ENCODE measurements around the gene EIF5B.

DNA sequence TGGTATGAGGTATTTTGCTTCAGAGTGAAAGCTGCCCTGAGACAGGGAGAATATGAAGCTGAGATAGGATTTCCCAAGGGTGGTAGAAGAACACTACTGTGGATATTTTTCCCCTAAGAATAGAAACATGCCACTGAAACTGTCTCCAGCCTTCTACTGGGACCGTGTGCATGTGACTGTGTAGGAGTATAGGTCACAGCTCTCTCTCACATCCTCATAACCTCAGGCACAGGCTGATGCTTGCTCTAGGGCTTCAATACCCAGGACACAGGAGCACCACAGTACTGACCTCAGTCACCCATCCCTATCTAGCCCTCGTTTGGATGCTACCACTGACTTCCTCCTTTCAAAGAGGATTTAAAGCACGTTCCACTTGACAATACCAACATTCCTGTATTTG is 85.4 kb downstream of the EIF5B start:
- no peak for TF ChIP-seq CHD1 (IDR thresholded peaks at IDR 0.05; ENCODE audit: low read depth, low read length)
- TF ChIP-seq, protein P1, sequence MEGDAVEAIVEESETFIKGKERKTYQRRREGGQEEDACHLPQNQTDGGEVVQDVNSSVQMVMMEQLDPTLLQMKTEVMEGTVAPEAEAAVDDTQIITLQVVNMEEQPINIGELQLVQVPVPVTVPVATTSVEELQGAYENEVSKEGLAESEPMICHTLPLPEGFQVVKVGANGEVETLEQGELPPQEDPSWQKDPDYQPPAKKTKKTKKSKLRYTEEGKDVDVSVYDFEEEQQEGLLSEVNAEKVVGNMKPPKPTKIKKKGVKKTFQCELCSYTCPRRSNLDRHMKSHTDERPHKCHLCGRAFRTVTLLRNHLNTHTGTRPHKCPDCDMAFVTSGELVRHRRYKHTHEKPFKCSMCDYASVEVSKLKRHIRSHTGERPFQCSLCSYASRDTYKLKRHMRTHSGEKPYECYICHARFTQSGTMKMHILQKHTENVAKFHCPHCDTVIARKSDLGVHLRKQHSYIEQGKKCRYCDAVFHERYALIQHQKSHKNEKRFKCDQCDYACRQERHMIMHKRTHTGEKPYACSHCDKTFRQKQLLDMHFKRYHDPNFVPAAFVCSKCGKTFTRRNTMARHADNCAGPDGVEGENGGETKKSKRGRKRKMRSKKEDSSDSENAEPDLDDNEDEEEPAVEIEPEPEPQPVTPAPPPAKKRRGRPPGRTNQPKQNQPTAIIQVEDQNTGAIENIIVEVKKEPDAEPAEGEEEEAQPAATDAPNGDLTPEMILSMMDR (conservative IDR thresholded peaks at IDR 0.05; ENCODE audit: low read depth, low read length) = no peak
- no peak for TF ChIP-seq USF2 (IDR thresholded peaks at IDR 0.05; ENCODE audit: low read depth, low read length)
- TF ChIP-seq RAD21 (IDR thresholded peaks at IDR 0.05; ENCODE audit: low read length) = no peak
- TF ChIP-seq RFX5 (IDR thresholded peaks at IDR 0.05; ENCODE audit: low read depth, low read length) = no peak
- TF ChIP-seq POLR2A (IDR thresholded peaks at IDR 0.05; ENCODE audit: low read depth, low read length) = no peak
- no peak for TF ChIP-seq SMC3 (IDR thresholded peaks at IDR 0.05; ENCODE audit: low read depth, low read length)
- no peak for TF ChIP-seq RCOR1 (IDR thresholded peaks at IDR 0.05; ENCODE audit: insufficient replicate concordance, low read length)
- no peak for TF ChIP-seq CEBPB (IDR thresholded peaks at IDR 0.05; ENCODE audit: low read depth, low read length)
- no peak for TF ChIP-seq MXI1 (IDR thresholded peaks at IDR 0.05; ENCODE audit: borderline replicate concordance, low read depth, low read length)
